K562 (cell line): Measurements from ENCODE around the gene RACK1. TPM values are rescaled to one million over a fixed set of nuclear protein-coding genes. Genes with fewer than 3 reads are reported as not detected.

Source experiments
- KDM5B ChIP-seq: fragments of 200-600 bp; sonication (generic); IDR thresholded peaks from 2 replicates; pipeline ENCODE4 v1.6.1; 2012; ENCODE audit warnings: low read depth, mild to moderate bottlenecking, moderate library complexity, low read length, control low read depth, inconsistent platforms; ENCODE audit not compliant: insufficient replicate concordance
- KLF6 ChIP-seq: fragments of 250-450 bp; sonication (Bioruptor Pico); IDR thresholded peaks from 2 replicates; pipeline ENCODE4 v1.4.0; 2020; ENCODE audit warnings: mild to moderate bottlenecking, moderate library complexity, borderline replicate concordance
- MTA1 ChIP-seq: fragments of 450-650 bp; IDR thresholded peaks from 2 replicates; pipeline ENCODE4 v1.6.1; 2017; ENCODE audit warnings: borderline replicate concordance
- TEAD4 ChIP-seq, 2 experiments: sonication (generic) in 1 of 2; formaldehyde crosslinking in 1 of 2; IDR thresholded peaks; 2 replicates each; pipeline versions ENCODE4 v1.6.1 to v1.8.0; 2012 to 2022; ENCODE audit warnings: borderline replicate concordance in 1 of 2, inconsistent platforms in 1 of 2, low read length in 1 of 2, mild to moderate bottlenecking in 1 of 2, missing genetic modification reagents in 1 of 2
- XRCC5 ChIP-seq: fragments of 200-400 bp; formaldehyde crosslinking; IDR thresholded peaks from 2 replicates; pipeline ENCODE4 v1.6.1; 2017; ENCODE audit warnings: low read depth, mild to moderate bottlenecking, low read length
- polyA plus RNA-seq, 8 experiments: library from polyadenylated mRNA; depleted of rRNA in 4 of 8; stranded (reverse) in 5 of 8; unstranded in 3 of 8; fragments of >200 nt; fragmentation: Nextera tagmentation in 2 of 8; fragmentation: Illumina TruSeq in 1 of 8; extraction: Ambion mirVana in 2 of 8; extraction: Trizol in 1 of 8; gene quantifications; 2 replicates each; pipeline versions ENCODE4 v1.2.1 to v1.2.3, GENCODE V29; 2011 to 2014; ENCODE audit warnings: inconsistent platforms in 1 of 8, missing spikeins in 1 of 8
- total RNA-seq, 7 experiments: library from RNA; depleted of rRNA in 6 of 7; stranded (reverse); fragments of >200 nt in 6 of 7; fragmentation: Illumina TruSeq in 2 of 7; extraction: Trizol in 2 of 7; gene quantifications; 2 replicates each; pipeline versions ENCODE4 v1.2.1 to v1.2.3, GENCODE V29; 2011 to 2021; ENCODE audit warnings: low replicate concordance in 1 of 7
- TF ChIP-seq, protein P1 (sequence below), 2 experiments: fragments of 450-650 bp in 1 of 2; sonication (generic) in 1 of 2; formaldehyde crosslinking in 1 of 2; IDR thresholded peaks; 2 replicates each; pipeline versions ENCODE4 v1.7.1 to v1.9.0; 2016 to 2022; ENCODE audit warnings: inconsistent platforms in 1 of 2, mild to moderate bottlenecking in 1 of 2, missing genetic modification reagents in 1 of 2
- TF ChIP-seq, protein P2 (sequence below), 2 experiments: fragments of 450-650 bp; IDR thresholded peaks; 2 replicates each; pipeline ENCODE4 v1.6.1; 2016; ENCODE audit warnings: mild to moderate bottlenecking in 2 of 2, borderline replicate concordance in 1 of 2, low read depth in 1 of 2, moderate library complexity in 1 of 2

The RACK1 gene
- total and polyA plus RNA-seq, 9 of the 15 experiments (the other 6 are each of a cell fraction or from before 2014, with no cell fraction given), result 2,303 to 5,311 (median 3,833) TPM

DNA sequence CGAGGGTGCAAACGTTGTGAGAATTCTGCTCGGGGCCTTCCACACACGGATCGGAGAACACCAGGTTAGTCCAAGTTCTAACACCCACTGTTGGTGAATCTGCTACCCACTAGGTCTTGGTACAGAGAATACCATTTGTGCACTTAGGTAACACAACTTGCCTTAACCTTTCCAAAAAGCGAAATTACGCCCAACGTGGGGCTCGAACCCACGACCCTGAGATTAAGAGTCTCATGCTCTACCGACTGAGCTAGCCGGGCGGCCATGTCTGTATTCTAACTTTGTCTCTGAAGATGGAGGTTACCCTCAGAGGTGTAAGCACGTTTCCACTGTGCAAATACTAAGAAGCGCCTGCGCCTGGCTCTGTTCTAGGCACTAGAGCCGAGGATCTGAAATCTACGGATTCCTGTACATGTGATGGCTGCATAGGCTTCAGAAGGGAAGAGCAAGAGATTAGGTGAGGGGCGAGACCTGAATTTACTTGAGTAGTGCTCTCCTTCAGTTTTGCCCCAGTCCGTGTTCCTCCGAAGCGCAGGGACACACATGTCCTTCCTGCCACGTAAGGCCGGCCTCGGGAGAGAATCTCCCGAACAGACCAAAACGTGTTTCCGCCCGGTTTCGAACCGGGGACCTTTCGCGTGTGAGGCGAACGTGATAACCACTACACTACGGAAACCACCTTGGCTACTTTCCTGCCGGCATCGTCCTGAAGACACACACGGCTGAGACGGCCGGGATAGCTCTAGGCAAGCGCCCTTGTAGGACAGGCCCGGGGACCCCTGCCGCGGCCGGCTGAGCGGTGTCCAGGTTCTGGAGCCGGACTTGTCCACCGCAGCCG lies 21.7 kb downstream of the RACK1 start (continued):
- TF ChIP-seq, protein P1, sequence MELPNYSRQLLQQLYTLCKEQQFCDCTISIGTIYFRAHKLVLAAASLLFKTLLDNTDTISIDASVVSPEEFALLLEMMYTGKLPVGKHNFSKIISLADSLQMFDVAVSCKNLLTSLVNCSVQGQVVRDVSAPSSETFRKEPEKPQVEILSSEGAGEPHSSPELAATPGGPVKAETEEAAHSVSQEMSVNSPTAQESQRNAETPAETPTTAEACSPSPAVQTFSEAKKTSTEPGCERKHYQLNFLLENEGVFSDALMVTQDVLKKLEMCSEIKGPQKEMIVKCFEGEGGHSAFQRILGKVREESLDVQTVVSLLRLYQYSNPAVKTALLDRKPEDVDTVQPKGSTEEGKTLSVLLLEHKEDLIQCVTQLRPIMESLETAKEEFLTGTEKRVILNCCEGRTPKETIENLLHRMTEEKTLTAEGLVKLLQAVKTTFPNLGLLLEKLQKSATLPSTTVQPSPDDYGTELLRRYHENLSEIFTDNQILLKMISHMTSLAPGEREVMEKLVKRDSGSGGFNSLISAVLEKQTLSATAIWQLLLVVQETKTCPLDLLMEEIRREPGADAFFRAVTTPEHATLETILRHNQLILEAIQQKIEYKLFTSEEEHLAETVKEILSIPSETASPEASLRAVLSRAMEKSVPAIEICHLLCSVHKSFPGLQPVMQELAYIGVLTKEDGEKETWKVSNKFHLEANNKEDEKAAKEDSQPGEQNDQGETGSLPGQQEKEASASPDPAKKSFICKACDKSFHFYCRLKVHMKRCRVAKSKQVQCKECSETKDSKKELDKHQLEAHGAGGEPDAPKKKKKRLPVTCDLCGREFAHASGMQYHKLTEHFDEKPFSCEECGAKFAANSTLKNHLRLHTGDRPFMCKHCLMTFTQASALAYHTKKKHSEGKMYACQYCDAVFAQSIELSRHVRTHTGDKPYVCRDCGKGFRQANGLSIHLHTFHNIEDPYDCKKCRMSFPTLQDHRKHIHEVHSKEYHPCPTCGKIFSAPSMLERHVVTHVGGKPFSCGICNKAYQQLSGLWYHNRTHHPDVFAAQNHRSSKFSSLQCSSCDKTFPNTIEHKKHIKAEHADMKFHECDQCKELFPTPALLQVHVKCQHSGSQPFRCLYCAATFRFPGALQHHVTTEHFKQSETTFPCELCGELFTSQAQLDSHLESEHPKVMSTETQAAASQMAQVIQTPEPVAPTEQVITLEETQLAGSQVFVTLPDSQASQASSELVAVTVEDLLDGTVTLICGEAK (IDR thresholded peaks at IDR 0.05), result peak; percentile 89
- TF ChIP-seq, protein P1 (CRISPR knock-in tag; IDR thresholded peaks at IDR 0.05), result no peak
- TF ChIP-seq, protein P2, sequence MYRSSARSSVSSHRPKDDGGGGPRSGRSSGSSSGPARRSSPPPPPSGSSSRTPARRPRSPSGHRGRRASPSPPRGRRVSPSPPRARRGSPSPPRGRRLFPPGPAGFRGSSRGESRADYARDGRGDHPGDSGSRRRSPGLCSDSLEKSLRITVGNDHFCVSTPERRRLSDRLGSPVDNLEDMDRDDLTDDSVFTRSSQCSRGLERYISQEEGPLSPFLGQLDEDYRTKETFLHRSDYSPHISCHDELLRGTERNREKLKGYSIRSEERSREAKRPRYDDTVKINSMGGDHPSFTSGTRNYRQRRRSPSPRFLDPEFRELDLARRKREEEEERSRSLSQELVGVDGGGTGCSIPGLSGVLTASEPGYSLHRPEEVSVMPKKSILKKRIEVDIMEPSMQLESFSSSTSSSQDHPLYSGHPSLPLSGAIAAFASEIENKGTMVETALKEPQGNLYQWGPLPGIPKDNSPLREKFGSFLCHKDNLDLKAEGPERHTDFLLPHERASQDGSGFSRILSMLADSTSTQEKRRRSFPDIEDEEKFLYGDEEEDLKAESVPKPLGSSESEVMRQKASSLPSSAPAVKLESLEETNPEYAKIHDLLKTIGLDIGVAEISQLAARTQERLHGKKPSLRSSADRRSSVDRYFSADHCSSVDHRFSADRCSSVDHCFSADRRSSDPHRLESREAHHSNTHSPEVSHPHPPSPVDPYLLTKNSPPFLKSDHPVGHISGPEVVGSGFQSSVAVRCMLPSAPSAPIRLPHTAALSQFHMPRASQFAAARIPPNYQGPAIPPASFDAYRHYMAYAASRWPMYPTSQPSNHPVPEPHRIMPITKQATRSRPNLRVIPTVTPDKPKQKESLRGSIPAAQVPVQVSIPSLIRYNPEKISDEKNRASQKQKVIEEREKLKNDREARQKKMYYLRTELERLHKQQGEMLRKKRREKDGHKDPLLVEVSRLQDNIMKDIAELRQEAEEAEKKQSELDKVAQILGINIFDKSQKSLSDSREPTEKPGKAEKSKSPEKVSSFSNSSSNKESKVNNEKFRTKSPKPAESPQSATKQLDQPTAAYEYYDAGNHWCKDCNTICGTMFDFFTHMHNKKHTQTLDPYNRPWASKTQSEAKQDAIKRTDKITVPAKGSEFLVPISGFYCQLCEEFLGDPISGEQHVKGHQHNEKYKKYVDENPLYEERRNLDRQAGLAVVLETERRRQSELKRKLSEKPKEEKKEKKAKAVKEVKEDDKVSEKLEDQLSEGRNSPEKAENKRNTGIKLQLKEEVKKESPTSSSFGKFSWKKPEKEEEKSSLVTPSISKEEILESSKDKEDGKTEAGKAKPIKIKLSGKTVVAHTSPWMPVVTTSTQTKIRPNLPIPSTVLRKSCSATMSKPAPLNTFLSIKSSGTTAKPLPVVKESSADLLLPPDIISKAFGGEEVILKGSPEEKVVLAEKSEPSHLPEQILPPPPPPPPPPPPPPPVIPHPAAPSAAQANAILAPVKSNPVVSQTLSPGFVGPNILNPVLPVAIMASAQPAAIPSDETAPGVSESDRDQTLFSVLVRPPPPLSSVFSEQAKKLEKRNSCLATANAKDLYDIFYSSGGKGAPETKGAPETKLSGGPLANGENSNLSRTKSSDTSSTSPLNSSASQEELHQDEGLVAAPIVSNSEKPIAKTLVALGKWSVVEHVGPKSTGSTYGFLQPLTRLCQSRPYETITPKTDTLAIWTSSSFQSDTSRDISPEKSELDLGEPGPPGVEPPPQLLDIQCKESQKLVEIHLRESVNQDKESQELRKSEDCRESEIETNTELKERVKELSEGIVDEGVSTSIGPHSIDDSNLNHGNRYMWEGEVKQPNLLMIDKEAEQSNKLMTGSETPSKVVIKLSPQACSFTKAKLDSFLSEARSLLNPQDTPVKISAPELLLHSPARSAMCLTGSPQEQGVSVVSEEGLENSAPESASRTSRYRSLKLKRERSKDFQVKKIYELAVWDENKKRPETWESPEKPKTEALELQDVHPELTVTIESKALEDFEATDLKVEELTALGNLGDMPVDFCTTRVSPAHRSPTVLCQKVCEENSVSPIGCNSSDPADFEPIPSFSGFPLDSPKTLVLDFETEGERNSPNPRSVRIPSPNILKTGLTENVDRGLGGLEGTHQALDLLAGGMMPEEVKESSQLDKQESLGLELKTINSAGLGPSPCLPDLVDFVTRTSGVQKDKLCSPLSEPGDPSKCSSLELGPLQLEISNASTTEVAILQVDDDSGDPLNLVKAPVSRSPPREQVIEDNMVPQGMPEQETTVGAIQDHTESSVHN (IDR thresholded peaks at IDR 0.05; ENCODE audit: borderline replicate concordance in 1 of 2, low read depth in 1 of 2), result peak in 1 of 2 experiments; percentile 62; a peak in 1 of 4 replicates
- TF ChIP-seq XRCC5 (peak; percentile 24), KDM5B (peak; percentile 81), MTA1 (peak; percentile 72), KLF6 (0 out of 2 replicates have a peak, but pooled peaks have one; percentile 54), TEAD4 (IDR thresholded peaks at IDR 0.05; ENCODE audit: low read length) (peak; percentile 81), TEAD4 (CRISPR knock-in tag; IDR thresholded peaks at IDR 0.05; ENCODE audit: borderline replicate concordance) (no peak)
